Measurements from ENCODE around the gene PPARGC1A. TPM values are rescaled to one million over a fixed set of nuclear protein-coding genes. Genes with fewer than 3 reads are reported as not detected.

Gene PPARGC1A
- total and polyA plus RNA-seq, 2 experiments from 2014 or later: 0.76 to 3.3 TPM

DNA sequence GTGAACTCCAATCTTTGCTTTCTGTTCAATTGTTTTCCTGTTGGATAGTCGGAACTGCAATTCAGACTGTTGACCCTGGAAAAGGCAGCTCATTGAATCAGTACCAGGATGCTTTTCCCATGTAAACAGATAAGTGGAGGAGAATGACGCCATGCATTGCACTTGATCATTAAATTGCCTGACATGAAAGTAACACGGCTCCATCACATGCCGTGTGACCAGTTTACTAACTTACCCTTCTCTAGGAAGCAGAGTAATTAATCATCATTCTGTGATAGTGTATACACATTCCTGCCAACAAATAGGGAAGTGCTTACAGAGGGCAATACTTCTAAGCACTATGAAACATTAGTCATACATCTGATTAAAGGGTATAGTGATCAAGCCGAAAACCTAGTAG is 101.4 kb downstream of the PPARGC1A start:
- H3K4me3 ChIP-seq: no peak overlapping the region
- no peaks in the 10 kb centered on the region for H3K27me3 Mint-ChIP-seq (ENCODE audit: insufficient read depth, low read depth, poor library complexity)

More for the DNA sequence above, 101.4 kb downstream of the PPARGC1A start:
- H3K9me2 ChIP-seq (ENCODE audit: insufficient read depth): peaks cover 8% of the 10 kb centered on the region; the same call in 1 of the 2 replicates
- H3K27ac Mint-ChIP-seq: no peak overlapping the region
- TF ChIP-seq, protein P1, sequence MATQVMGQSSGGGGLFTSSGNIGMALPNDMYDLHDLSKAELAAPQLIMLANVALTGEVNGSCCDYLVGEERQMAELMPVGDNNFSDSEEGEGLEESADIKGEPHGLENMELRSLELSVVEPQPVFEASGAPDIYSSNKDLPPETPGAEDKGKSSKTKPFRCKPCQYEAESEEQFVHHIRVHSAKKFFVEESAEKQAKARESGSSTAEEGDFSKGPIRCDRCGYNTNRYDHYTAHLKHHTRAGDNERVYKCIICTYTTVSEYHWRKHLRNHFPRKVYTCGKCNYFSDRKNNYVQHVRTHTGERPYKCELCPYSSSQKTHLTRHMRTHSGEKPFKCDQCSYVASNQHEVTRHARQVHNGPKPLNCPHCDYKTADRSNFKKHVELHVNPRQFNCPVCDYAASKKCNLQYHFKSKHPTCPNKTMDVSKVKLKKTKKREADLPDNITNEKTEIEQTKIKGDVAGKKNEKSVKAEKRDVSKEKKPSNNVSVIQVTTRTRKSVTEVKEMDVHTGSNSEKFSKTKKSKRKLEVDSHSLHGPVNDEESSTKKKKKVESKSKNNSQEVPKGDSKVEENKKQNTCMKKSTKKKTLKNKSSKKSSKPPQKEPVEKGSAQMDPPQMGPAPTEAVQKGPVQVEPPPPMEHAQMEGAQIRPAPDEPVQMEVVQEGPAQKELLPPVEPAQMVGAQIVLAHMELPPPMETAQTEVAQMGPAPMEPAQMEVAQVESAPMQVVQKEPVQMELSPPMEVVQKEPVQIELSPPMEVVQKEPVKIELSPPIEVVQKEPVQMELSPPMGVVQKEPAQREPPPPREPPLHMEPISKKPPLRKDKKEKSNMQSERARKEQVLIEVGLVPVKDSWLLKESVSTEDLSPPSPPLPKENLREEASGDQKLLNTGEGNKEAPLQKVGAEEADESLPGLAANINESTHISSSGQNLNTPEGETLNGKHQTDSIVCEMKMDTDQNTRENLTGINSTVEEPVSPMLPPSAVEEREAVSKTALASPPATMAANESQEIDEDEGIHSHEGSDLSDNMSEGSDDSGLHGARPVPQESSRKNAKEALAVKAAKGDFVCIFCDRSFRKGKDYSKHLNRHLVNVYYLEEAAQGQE (IDR thresholded peaks at IDR 0.05; ENCODE audit: unreplicated experiment): no peak
- no peak for TF ChIP-seq POLR2AphosphoS5 (IDR thresholded peaks at IDR 0.05; ENCODE audit: low read depth)
- no peak for TF ChIP-seq ZNF331 (CRISPR knock-in tag; IDR thresholded peaks at IDR 0.05; ENCODE audit: low read depth)
- TF ChIP-seq CREB1 (CRISPR knock-in tag; IDR thresholded peaks at IDR 0.05; ENCODE audit: low read depth): no peak
- TF ChIP-seq EZH2 (IDR thresholded peaks at IDR 0.05; ENCODE audit: low read depth, unreplicated experiment): no peak
- TF ChIP-seq NANOG (IDR thresholded peaks at IDR 0.05; ENCODE audit: borderline replicate concordance): no peak
- no peak for TF ChIP-seq STAT1 (IDR thresholded peaks at IDR 0.05; ENCODE audit: unreplicated experiment)
- TF ChIP-seq EZH2phosphoT487 (IDR thresholded peaks at IDR 0.05; ENCODE audit: unreplicated experiment): no peak
- TF ChIP-seq, protein P2, sequence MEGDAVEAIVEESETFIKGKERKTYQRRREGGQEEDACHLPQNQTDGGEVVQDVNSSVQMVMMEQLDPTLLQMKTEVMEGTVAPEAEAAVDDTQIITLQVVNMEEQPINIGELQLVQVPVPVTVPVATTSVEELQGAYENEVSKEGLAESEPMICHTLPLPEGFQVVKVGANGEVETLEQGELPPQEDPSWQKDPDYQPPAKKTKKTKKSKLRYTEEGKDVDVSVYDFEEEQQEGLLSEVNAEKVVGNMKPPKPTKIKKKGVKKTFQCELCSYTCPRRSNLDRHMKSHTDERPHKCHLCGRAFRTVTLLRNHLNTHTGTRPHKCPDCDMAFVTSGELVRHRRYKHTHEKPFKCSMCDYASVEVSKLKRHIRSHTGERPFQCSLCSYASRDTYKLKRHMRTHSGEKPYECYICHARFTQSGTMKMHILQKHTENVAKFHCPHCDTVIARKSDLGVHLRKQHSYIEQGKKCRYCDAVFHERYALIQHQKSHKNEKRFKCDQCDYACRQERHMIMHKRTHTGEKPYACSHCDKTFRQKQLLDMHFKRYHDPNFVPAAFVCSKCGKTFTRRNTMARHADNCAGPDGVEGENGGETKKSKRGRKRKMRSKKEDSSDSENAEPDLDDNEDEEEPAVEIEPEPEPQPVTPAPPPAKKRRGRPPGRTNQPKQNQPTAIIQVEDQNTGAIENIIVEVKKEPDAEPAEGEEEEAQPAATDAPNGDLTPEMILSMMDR (conservative IDR thresholded peaks at IDR 0.05; ENCODE audit: low read depth in 2 of 2): no peak
- TF ChIP-seq ZNF114 (CRISPR knock-in tag; IDR thresholded peaks at IDR 0.05): no peak
- TF ChIP-seq JUNB (IDR thresholded peaks at IDR 0.05; ENCODE audit: unreplicated experiment): no peak
- TF ChIP-seq, protein P3, sequence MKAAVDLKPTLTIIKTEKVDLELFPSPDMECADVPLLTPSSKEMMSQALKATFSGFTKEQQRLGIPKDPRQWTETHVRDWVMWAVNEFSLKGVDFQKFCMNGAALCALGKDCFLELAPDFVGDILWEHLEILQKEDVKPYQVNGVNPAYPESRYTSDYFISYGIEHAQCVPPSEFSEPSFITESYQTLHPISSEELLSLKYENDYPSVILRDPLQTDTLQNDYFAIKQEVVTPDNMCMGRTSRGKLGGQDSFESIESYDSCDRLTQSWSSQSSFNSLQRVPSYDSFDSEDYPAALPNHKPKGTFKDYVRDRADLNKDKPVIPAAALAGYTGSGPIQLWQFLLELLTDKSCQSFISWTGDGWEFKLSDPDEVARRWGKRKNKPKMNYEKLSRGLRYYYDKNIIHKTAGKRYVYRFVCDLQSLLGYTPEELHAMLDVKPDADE (IDR thresholded peaks at IDR 0.05): no peak
- TF ChIP-seq, protein P4, sequence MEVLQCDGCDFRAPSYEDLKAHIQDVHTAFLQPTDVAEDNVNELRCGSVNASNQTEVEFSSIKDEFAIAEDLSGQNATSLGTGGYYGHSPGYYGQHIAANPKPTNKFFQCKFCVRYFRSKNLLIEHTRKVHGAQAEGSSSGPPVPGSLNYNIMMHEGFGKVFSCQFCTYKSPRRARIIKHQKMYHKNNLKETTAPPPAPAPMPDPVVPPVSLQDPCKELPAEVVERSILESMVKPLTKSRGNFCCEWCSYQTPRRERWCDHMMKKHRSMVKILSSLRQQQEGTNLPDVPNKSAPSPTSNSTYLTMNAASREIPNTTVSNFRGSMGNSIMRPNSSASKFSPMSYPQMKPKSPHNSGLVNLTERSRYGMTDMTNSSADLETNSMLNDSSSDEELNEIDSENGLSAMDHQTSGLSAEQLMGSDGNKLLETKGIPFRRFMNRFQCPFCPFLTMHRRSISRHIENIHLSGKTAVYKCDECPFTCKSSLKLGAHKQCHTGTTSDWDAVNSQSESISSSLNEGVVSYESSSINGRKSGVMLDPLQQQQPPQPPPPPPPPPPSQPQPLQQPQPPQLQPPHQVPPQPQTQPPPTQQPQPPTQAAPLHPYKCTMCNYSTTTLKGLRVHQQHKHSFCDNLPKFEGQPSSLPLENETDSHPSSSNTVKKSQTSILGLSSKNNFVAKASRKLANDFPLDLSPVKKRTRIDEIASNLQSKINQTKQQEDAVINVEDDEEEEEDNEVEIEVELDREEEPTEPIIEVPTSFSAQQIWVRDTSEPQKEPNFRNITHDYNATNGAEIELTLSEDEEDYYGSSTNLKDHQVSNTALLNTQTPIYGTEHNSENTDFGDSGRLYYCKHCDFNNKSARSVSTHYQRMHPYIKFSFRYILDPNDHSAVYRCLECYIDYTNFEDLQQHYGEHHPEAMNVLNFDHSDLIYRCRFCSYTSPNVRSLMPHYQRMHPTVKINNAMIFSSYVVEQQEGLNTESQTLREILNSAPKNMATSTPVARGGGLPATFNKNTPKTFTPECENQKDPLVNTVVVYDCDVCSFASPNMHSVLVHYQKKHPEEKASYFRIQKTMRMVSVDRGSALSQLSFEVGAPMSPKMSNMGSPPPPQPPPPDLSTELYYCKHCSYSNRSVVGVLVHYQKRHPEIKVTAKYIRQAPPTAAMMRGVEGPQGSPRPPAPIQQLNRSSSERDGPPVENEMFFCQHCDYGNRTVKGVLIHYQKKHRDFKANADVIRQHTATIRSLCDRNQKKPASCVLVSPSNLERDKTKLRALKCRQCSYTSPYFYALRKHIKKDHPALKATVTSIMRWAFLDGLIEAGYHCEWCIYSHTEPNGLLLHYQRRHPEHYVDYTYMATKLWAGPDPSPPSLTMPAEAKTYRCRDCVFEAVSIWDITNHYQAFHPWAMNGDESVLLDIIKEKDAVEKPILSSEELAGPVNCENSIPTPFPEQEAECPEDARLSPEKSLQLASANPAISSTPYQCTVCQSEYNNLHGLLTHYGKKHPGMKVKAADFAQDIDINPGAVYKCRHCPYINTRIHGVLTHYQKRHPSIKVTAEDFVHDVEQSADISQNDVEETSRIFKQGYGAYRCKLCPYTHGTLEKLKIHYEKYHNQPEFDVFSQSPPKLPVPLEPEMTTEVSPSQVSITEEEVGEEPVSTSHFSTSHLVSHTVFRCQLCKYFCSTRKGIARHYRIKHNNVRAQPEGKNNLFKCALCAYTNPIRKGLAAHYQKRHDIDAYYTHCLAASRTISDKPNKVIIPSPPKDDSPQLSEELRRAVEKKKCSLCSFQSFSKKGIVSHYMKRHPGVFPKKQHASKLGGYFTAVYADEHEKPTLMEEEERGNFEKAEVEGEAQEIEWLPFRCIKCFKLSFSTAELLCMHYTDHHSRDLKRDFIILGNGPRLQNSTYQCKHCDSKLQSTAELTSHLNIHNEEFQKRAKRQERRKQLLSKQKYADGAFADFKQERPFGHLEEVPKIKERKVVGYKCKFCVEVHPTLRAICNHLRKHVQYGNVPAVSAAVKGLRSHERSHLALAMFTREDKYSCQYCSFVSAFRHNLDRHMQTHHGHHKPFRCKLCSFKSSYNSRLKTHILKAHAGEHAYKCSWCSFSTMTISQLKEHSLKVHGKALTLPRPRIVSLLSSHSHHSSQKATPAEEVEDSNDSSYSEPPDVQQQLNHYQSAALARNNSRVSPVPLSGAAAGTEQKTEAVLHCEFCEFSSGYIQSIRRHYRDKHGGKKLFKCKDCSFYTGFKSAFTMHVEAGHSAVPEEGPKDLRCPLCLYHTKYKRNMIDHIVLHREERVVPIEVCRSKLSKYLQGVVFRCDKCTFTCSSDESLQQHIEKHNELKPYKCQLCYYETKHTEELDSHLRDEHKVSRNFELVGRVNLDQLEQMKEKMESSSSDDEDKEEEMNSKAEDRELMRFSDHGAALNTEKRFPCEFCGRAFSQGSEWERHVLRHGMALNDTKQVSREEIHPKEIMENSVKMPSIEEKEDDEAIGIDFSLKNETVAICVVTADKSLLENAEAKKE (CRISPR knock-in tag; IDR thresholded peaks at IDR 0.05): no peak
- H3K4me1 Mint-ChIP-seq: peaks cover 6% of the 10 kb centered on the region; the same call in 2 of the 3 replicates
- H2AFZ ChIP-seq: no peak overlapping the region
- H3K4me2 ChIP-seq: no peak overlapping the region
- H3K36me3 ChIP-seq (ENCODE audit: insufficient read depth): no peaks in the 10 kb centered on the region
- ATAC-seq (no peak), DNase-seq (ENCODE audit: low spot score) (no peak)
- H3K27ac ChIP-seq (ENCODE audit: low read depth): no peak overlapping the region
- no peaks in the 10 kb centered on the region for H3K27me3 ChIP-seq (ENCODE audit: insufficient read depth)
- H3K4me1 ChIP-seq (ENCODE audit: insufficient read depth): peaks cover 8% of the 10 kb centered on the region; the same call in 1 of the 2 replicates
- no peaks in the 10 kb centered on the region for H3F3A ChIP-seq (replicated peaks; ENCODE audit: low read depth)
- no peaks in the 10 kb centered on the region for H4K20me1 ChIP-seq (replicated peaks; ENCODE audit: insufficient read depth)
- no peaks in the 10 kb centered on the region; the same call in 2 of the 3 replicates for H3K36me3 Mint-ChIP-seq (ENCODE audit: low read depth)
- peaks cover 3% of the 10 kb centered on the region; the same call in 2 of the 3 replicates for H3K9me3 Mint-ChIP-seq
- H3K4me3 Mint-ChIP-seq: no peak overlapping the region
- no peaks in the 10 kb centered on the region for H3K79me2 ChIP-seq (replicated peaks; ENCODE audit: insufficient read depth)
